ENCODE results near the gene KIAA2012.

KIAA2012 gene

GRCh38 chr2:202036601-202037037 lies 36.4 kb upstream of the KIAA2012 start:
- no peak for DNase-seq

GRCh38 chr2:202037086-202037485 lies 36.0 kb upstream of the KIAA2012 start:
- TF ChIP-seq GATA1 (IDR thresholded peaks at IDR 0.05; ENCODE audit: low read depth, low read length) (no peak), POLR2A (IDR thresholded peaks at IDR 0.05; ENCODE audit: low read length) (no peak)
- DNase-seq = no peak

More at GRCh38 chr2:202036601-202037037, 36.4 kb upstream of the KIAA2012 start:
- no peak for TF ChIP-seq GATA1 (IDR thresholded peaks at IDR 0.05; ENCODE audit: low read depth, low read length)
- no peak for TF ChIP-seq POLR2A (IDR thresholded peaks at IDR 0.05; ENCODE audit: low read length)

GRCh38 chr2:202038471-202039277 lies 34.4 kb upstream of the KIAA2012 start:
- no peak for DNase-seq
- TF ChIP-seq POLR2A (IDR thresholded peaks at IDR 0.05; ENCODE audit: low read length) (no peak), GATA1 (IDR thresholded peaks at IDR 0.05; ENCODE audit: low read depth, low read length) (no peak)

GRCh38 chr2:202039278-202040078 lies 33.6 kb upstream of the KIAA2012 start:
- DNase-seq = no peak
- TF ChIP-seq POLR2A (IDR thresholded peaks at IDR 0.05; ENCODE audit: low read length) = no peak
- no peak for TF ChIP-seq GATA1 (IDR thresholded peaks at IDR 0.05; ENCODE audit: low read depth, low read length)

- DNase-seq = no peak
- no peak for TF ChIP-seq GATA1 (IDR thresholded peaks at IDR 0.05; ENCODE audit: low read depth, low read length)
- no peak for TF ChIP-seq POLR2A (IDR thresholded peaks at IDR 0.05; ENCODE audit: low read length)
These were observed 32.8 kb upstream of the KIAA2012 start for GRCh38 chr2:202040079-202040844.

- no peak for TF ChIP-seq POLR2A (IDR thresholded peaks at IDR 0.05; ENCODE audit: low read length)
- no peak for TF ChIP-seq GATA1 (IDR thresholded peaks at IDR 0.05; ENCODE audit: low read depth, low read length)
- DNase-seq = no peak
These were observed 30.6 kb upstream of the KIAA2012 start for GRCh38 chr2:202042444-202042843.

GRCh38 chr2:202043475-202043874 lies 29.6 kb upstream of the KIAA2012 start:
- no peak for DNase-seq
- no peak for TF ChIP-seq GATA1 (IDR thresholded peaks at IDR 0.05; ENCODE audit: low read depth, low read length)
- no peak for TF ChIP-seq POLR2A (IDR thresholded peaks at IDR 0.05; ENCODE audit: low read length)

- TF ChIP-seq GATA1 (IDR thresholded peaks at IDR 0.05; ENCODE audit: low read depth, low read length) (no peak), POLR2A (IDR thresholded peaks at IDR 0.05; ENCODE audit: low read length) (no peak)
- DNase-seq = no peak
These were observed 28.3 kb upstream of the KIAA2012 start for GRCh38 chr2:202044777-202045176.

GRCh38 chr2:202046572-202046971 lies 26.5 kb upstream of the KIAA2012 start:
- TF ChIP-seq GATA1 (IDR thresholded peaks at IDR 0.05; ENCODE audit: low read depth, low read length) = no peak
- TF ChIP-seq POLR2A (IDR thresholded peaks at IDR 0.05; ENCODE audit: low read length) = no peak
- no peak for DNase-seq

GRCh38 chr2:202049092-202049728 lies 23.8 kb upstream of the KIAA2012 start:
- TF ChIP-seq GATA1 (IDR thresholded peaks at IDR 0.05; ENCODE audit: low read depth, low read length) = no peak
- DNase-seq = no peak

- peak in 1 of 2 experiments; percentile 10 for DNase-seq
- TF ChIP-seq POLR2A (IDR thresholded peaks at IDR 0.05; ENCODE audit: low read length) (no peak), GATA1 (IDR thresholded peaks at IDR 0.05; ENCODE audit: low read depth, low read length) (no peak)
These were observed 23.2 kb upstream of the KIAA2012 start for GRCh38 chr2:202049840-202050239.

GRCh38 chr2:202050652-202051051 lies 22.4 kb upstream of the KIAA2012 start:
- no peak for DNase-seq
- TF ChIP-seq POLR2A (IDR thresholded peaks at IDR 0.05; ENCODE audit: low read length) (no peak), GATA1 (IDR thresholded peaks at IDR 0.05; ENCODE audit: low read depth, low read length) (no peak)

GRCh38 chr2:202051499-202052161 lies 21.4 kb upstream of the KIAA2012 start:
- DNase-seq = no peak
- TF ChIP-seq GATA1 (IDR thresholded peaks at IDR 0.05; ENCODE audit: low read depth, low read length) = no peak

All from erythroblast (primary cell).